A549 (cell line): ENCODE results near the gene COX14.

Source experiments
- BCL3 ChIP-seq: fragments of >200 bp; sonication (Bioruptor Twin); formaldehyde crosslinking; IDR thresholded peaks from 3 replicates; pipeline ENCODE4 v1.6.1; 2016
- CTCF ChIP-seq: fragments of >200 bp; sonication (Bioruptor Twin); formaldehyde crosslinking; IDR thresholded peaks from 3 replicates; pipeline ENCODE4 v1.5.1; 2016
- EP300 ChIP-seq, 2 experiments: fragments of >200 bp; sonication (Bioruptor Twin); formaldehyde crosslinking; IDR thresholded peaks; 2 replicates in 1 of 2; 3 replicates in 1 of 2; pipeline ENCODE4 v1.6.1; 2016 to 2017
- MYC ChIP-seq: IDR thresholded peaks from 2 replicates; pipeline ENCODE4 v1.6.1; 2012; ENCODE audit warnings: mild to moderate bottlenecking, inconsistent platforms, low read length, improper control_type of control experiment, borderline replicate concordance
- NR3C1 ChIP-seq: fragments of >200 bp; sonication (Bioruptor Twin); formaldehyde crosslinking; IDR thresholded peaks from 3 replicates; pipeline ENCODE4 v1.6.1; 2017
- POLR2A ChIP-seq: IDR thresholded peaks from 2 replicates; pipeline ENCODE4 v1.6.1; 2012; ENCODE audit warnings: mild to moderate bottlenecking, low read length
- REST ChIP-seq: fragments of 200-600 bp; sonication (generic); IDR thresholded peaks from 2 replicates; pipeline ENCODE4 v1.6.1; 2016; ENCODE audit warnings: antibody characterized with exemption, mild to moderate bottlenecking, moderate library complexity
- TP53 ChIP-seq: fragments of 250-450 bp; sonication (Bioruptor Pico); IDR thresholded peaks from 2 replicates; pipeline ENCODE4 v1.5.0; 2021; ENCODE audit warnings: mild to moderate bottlenecking, moderate library complexity
- USF2 ChIP-seq: fragments of 450-650 bp; IDR thresholded peaks from 2 replicates; pipeline ENCODE4 v1.6.1; 2014; ENCODE audit warnings: antibody characterized with exemption

GRCh38 chr12:50088577-50089335 lies 23.3 kb upstream of the COX14 start:
- peak; percentile 83 for TF ChIP-seq CTCF
- no peak for TF ChIP-seq TP53 (CRISPR knock-in tag)
- TF ChIP-seq BCL3 = no peak
- TF ChIP-seq MYC = no peak
- TF ChIP-seq EP300 (IDR thresholded peaks at IDR 0.05) = no peak
- no peak for TF ChIP-seq NR3C1
- TF ChIP-seq POLR2A = no peak
- no peak for TF ChIP-seq USF2
- no peak for TF ChIP-seq REST
